Tibial nerve (tissue), 4 donors: Measurements from ENCODE around the gene HEPHL1. TPM values are rescaled to one million over a fixed set of nuclear protein-coding genes. Genes with fewer than 3 reads are reported as not detected.

Experiments used
- DNase-seq, 2 donors: peaks; one replicate each; pipeline ENCODE4 v3.0.0-alpha.2; 2019; ENCODE audit warnings: low spot score in 2 of 2
- H3K27ac ChIP-seq, 4 donors: fragments of 200-600 bp; sonication (generic) in 3 of 4; one replicate each; pipeline ENCODE4 v1.5.1; 2017 to 2019; ENCODE audit warnings: mild to moderate bottlenecking in 1 of 4
- H3K27me3 ChIP-seq, 2 donors: fragments of 200-600 bp; sonication (generic) in 1 of 2; one replicate each; pipeline versions ENCODE4 v1.5.1 to v1.6.0; 2017 to 2019
- H3K36me3 ChIP-seq, 3 donors: fragments of 200-600 bp; sonication (generic); one replicate each; pipeline ENCODE4 v1.5.1; 2018 to 2019
- H3K4me1 ChIP-seq, 4 donors: fragments of 200-600 bp; sonication (generic) in 3 of 4; one replicate each; pipeline ENCODE4 v1.5.1; 2017 to 2019
- H3K4me3 ChIP-seq, 4 donors: fragments of 200-600 bp; sonication (generic) in 3 of 4; one replicate each; pipeline ENCODE4 v1.5.1; 2017 to 2019; ENCODE audit warnings: mild to moderate bottlenecking in 1 of 4, moderate library complexity in 1 of 4
- H3K9me3 ChIP-seq, 4 donors: fragments of 200-600 bp; sonication (generic) in 3 of 4; one replicate each; pipeline ENCODE4 v1.5.1; 2017 to 2019
- CTCF ChIP-seq, 5 experiments: fragments of 200-600 bp in 3 of 5; fragments of 450-650 bp in 2 of 5; sonication (generic) in 3 of 5; IDR thresholded peaks; one replicate each; pipeline ENCODE4 v1.5.1; 2016 to 2019; ENCODE audit warnings: antibody characterized with exemption in 5 of 5, mild to moderate bottlenecking in 3 of 5, moderate library complexity in 2 of 5
- EP300 ChIP-seq, 2 donors: sonication (generic); formaldehyde crosslinking; IDR thresholded peaks; one replicate each; pipeline ENCODE4 v1.6.1; 2017; ENCODE audit warnings: antibody characterized with exemption in 2 of 2, mild to moderate bottlenecking in 1 of 2
- POLR2A ChIP-seq, 2 donors: fragments of 450-650 bp; IDR thresholded peaks; one replicate each; pipeline ENCODE4 v1.6.1; 2017; ENCODE audit warnings: antibody characterized with exemption in 2 of 2, mild to moderate bottlenecking in 2 of 2, moderate library complexity in 2 of 2
- WGBS, 2 donors: methylation state at CpG; one replicate each; pipeline ENCODE4 v1.1.5; 2018; 5-methylcytosine and 5-hydroxymethylcytosine counted together
- total RNA-seq, 4 donors: library from RNA; depleted of rRNA; stranded (reverse); fragments of >200 nt; gene quantifications; one replicate each; pipeline ENCODE4 v1.1.0, GENCODE V29; 2016

HEPHL1 gene
- total RNA-seq, 4 donors from 2014 or later: not detected

GRCh38 chr11:94018721-94019120 is 2.4 kb upstream of the HEPHL1 start:
- H3K4me3 ChIP-seq: no peak overlapping the region
- no peak overlapping the region for H3K27ac ChIP-seq
- DNase-seq: no peak
- H3K27me3 ChIP-seq: no peaks in the 10 kb centered on the region
- 25 to 69% methylated on average over 4 of the region's 4 CpGs for WGBS, 2 donors
- no peaks in the 10 kb centered on the region for H3K36me3 ChIP-seq
- no peaks in the 10 kb centered on the region for H3K9me3 ChIP-seq
- TF ChIP-seq POLR2A (IDR thresholded peaks at IDR 0.05): no peak
- TF ChIP-seq EP300 (IDR thresholded peaks at IDR 0.05): no peak
- TF ChIP-seq CTCF (IDR thresholded peaks at IDR 0.05): no peak
- no peaks in the 10 kb centered on the region for H3K4me1 ChIP-seq

DNA sequence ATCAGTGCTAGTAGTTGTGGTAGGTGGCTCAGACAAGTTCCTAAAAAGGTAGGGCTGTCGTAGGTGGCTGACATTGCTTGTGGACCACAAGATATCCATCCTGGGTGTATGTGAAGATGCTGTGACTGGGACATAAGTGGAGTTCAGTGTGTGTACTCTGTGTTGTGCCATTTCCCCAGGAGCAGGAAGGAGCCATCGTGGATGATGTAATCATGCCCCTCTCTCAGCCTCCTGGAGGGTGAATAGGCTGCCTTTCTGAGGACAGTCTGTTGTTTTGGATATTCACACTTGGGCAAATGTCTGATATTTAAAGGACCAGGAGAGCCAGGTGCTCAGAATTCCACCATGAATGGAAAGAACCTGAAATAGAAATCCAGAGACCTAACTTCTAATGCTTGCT is 2.7 kb downstream of the HEPHL1 start:
- DNase-seq: no peak
- TF ChIP-seq POLR2A (IDR thresholded peaks at IDR 0.05) (no peak), EP300 (IDR thresholded peaks at IDR 0.05) (no peak), CTCF (IDR thresholded peaks at IDR 0.05) (no peak)
- Histone ChIP-seq H3K36me3 (no peaks in the 10 kb centered on the region), H3K27me3 (no peaks in the 10 kb centered on the region), H3K27ac (no peak overlapping the region), H3K4me1 (no peaks in the 10 kb centered on the region), H3K9me3 (peaks cover 0 to 8% (median 0%) of the 10 kb centered on the region in 4 donors), H3K4me3 (no peak overlapping the region)
- WGBS, 2 donors: 67 to 79% methylated on average over 2 of the region's 2 CpGs

GRCh38 chr11:94024547-94024946 is 3.4 kb downstream of the HEPHL1 start:
- 85 to 90% methylated on average over 2 of the region's 2 CpGs for WGBS, 2 donors
- Histone ChIP-seq H3K36me3 (no peaks in the 10 kb centered on the region), H3K9me3 (peaks cover 0 to 8% (median 0%) of the 10 kb centered on the region in 4 donors)

GRCh38 chr11:94025690-94026394 is 4.7 kb downstream of the HEPHL1 start:
- TF ChIP-seq CTCF (IDR thresholded peaks at IDR 0.05) (no peak), POLR2A (IDR thresholded peaks at IDR 0.05) (no peak), EP300 (IDR thresholded peaks at IDR 0.05) (no peak)
- no peaks in the 10 kb centered on the region for H3K27me3 ChIP-seq
- H3K9me3 ChIP-seq: peaks cover 0 to 8% (median 0%) of the 10 kb centered on the region in 4 donors
- no peak overlapping the region for H3K27ac ChIP-seq
- no peak overlapping the region for H3K4me3 ChIP-seq
- H3K4me1 ChIP-seq: no peaks in the 10 kb centered on the region
- no peaks in the 10 kb centered on the region for H3K36me3 ChIP-seq
- 72 to 80% methylated on average over 2 of the region's 2 CpGs for WGBS, 2 donors
- DNase-seq: no peak

More at GRCh38 chr11:94024547-94024946, 3.4 kb downstream of the HEPHL1 start:
- Histone ChIP-seq H3K27ac (no peak overlapping the region), H3K27me3 (no peaks in the 10 kb centered on the region), H3K4me3 (no peak overlapping the region), H3K4me1 (no peaks in the 10 kb centered on the region)
- no peak for TF ChIP-seq CTCF (IDR thresholded peaks at IDR 0.05)
- TF ChIP-seq EP300 (IDR thresholded peaks at IDR 0.05): no peak
- no peak for TF ChIP-seq POLR2A (IDR thresholded peaks at IDR 0.05)
- no peak for DNase-seq

- Histone ChIP-seq H3K4me1 (no peaks in the 10 kb centered on the region), H3K36me3 (no peaks in the 10 kb centered on the region), H3K4me3 (no peak overlapping the region), H3K27me3 (no peaks in the 10 kb centered on the region), H3K9me3 (peaks cover 0 to 8% (median 0%) of the 10 kb centered on the region in 4 donors), H3K27ac (no peak overlapping the region)
- 87 to 92% methylated on average over 5 of the region's 5 CpGs for WGBS, 2 donors
- TF ChIP-seq POLR2A (IDR thresholded peaks at IDR 0.05): no peak
- TF ChIP-seq EP300 (IDR thresholded peaks at IDR 0.05): no peak
- TF ChIP-seq CTCF (IDR thresholded peaks at IDR 0.05): no peak
- no peak for DNase-seq
Observed at GRCh38 chr11:94027210-94027609, 6.1 kb downstream of the HEPHL1 start.
